ENCODE data around the gene RPS6KA1. TPM values are rescaled to one million over a fixed set of nuclear protein-coding genes. Genes with fewer than 3 reads are reported as not detected.

RPS6KA1 gene
- total and polyA plus RNA-seq, 10 of the 15 experiments (the other 5 are each of a cell fraction or from before 2014, with no cell fraction given): 5.0 to 136 (median 91.5) TPM

GRCh38 chr1:26541816-26542711, 12.5 kb downstream of the RPS6KA1 start (continued):
- TF ChIP-seq SMAD1 (IDR thresholded peaks at IDR 0.05; ENCODE audit: low read depth, partially characterized antibody): no peak
- no peak for TF ChIP-seq CBX5 (IDR thresholded peaks at IDR 0.05; ENCODE audit: low read depth)
- TF ChIP-seq NFYA (IDR thresholded peaks at IDR 0.05; ENCODE audit: borderline replicate concordance, low read depth, low read length): no peak
- TF ChIP-seq, protein P1, sequence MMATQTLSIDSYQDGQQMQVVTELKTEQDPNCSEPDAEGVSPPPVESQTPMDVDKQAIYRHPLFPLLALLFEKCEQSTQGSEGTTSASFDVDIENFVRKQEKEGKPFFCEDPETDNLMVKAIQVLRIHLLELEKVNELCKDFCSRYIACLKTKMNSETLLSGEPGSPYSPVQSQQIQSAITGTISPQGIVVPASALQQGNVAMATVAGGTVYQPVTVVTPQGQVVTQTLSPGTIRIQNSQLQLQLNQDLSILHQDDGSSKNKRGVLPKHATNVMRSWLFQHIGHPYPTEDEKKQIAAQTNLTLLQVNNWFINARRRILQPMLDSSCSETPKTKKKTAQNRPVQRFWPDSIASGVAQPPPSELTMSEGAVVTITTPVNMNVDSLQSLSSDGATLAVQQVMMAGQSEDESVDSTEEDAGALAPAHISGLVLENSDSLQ (IDR thresholded peaks at IDR 0.05): peak; percentile 78
- TF ChIP-seq SMC3 (IDR thresholded peaks at IDR 0.05; ENCODE audit: borderline replicate concordance, low read length): peak; percentile 30; the same call in 1 of the 2 replicates
- no peak for TF ChIP-seq CREB1 (IDR thresholded peaks at IDR 0.05; ENCODE audit: low read depth)
- TF ChIP-seq, protein P2, sequence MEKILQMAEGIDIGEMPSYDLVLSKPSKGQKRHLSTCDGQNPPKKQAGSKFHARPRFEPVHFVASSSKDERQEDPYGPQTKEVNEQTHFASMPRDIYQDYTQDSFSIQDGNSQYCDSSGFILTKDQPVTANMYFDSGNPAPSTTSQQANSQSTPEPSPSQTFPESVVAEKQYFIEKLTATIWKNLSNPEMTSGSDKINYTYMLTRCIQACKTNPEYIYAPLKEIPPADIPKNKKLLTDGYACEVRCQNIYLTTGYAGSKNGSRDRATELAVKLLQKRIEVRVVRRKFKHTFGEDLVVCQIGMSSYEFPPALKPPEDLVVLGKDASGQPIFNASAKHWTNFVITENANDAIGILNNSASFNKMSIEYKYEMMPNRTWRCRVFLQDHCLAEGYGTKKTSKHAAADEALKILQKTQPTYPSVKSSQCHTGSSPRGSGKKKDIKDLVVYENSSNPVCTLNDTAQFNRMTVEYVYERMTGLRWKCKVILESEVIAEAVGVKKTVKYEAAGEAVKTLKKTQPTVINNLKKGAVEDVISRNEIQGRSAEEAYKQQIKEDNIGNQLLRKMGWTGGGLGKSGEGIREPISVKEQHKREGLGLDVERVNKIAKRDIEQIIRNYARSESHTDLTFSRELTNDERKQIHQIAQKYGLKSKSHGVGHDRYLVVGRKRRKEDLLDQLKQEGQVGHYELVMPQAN (conservative IDR thresholded peaks at IDR 0.05): no peak; the same call in 1 of the 2 replicates
- TF ChIP-seq, protein P3, sequence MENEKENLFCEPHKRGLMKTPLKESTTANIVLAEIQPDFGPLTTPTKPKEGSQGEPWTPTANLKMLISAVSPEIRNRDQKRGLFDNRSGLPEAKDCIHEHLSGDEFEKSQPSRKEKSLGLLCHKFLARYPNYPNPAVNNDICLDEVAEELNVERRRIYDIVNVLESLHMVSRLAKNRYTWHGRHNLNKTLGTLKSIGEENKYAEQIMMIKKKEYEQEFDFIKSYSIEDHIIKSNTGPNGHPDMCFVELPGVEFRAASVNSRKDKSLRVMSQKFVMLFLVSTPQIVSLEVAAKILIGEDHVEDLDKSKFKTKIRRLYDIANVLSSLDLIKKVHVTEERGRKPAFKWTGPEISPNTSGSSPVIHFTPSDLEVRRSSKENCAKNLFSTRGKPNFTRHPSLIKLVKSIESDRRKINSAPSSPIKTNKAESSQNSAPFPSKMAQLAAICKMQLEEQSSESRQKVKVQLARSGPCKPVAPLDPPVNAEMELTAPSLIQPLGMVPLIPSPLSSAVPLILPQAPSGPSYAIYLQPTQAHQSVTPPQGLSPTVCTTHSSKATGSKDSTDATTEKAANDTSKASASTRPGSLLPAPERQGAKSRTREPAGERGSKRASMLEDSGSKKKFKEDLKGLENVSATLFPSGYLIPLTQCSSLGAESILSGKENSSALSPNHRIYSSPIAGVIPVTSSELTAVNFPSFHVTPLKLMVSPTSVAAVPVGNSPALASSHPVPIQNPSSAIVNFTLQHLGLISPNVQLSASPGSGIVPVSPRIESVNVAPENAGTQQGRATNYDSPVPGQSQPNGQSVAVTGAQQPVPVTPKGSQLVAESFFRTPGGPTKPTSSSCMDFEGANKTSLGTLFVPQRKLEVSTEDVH (IDR thresholded peaks at IDR 0.05; ENCODE audit: low read depth, partially characterized antibody): no peak
- TF ChIP-seq, protein P4, sequence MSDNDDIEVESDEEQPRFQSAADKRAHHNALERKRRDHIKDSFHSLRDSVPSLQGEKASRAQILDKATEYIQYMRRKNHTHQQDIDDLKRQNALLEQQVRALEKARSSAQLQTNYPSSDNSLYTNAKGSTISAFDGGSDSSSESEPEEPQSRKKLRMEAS (IDR thresholded peaks at IDR 0.05; ENCODE audit: low read depth, low read length): no peak; the same call in 1 of the 2 replicates
- no peak for TF ChIP-seq ZNF622 (IDR thresholded peaks at IDR 0.05)
- TF ChIP-seq HDGF (IDR thresholded peaks at IDR 0.05): peak; percentile 92; the same call in 1 of the 2 replicates
- TF ChIP-seq, protein P5, sequence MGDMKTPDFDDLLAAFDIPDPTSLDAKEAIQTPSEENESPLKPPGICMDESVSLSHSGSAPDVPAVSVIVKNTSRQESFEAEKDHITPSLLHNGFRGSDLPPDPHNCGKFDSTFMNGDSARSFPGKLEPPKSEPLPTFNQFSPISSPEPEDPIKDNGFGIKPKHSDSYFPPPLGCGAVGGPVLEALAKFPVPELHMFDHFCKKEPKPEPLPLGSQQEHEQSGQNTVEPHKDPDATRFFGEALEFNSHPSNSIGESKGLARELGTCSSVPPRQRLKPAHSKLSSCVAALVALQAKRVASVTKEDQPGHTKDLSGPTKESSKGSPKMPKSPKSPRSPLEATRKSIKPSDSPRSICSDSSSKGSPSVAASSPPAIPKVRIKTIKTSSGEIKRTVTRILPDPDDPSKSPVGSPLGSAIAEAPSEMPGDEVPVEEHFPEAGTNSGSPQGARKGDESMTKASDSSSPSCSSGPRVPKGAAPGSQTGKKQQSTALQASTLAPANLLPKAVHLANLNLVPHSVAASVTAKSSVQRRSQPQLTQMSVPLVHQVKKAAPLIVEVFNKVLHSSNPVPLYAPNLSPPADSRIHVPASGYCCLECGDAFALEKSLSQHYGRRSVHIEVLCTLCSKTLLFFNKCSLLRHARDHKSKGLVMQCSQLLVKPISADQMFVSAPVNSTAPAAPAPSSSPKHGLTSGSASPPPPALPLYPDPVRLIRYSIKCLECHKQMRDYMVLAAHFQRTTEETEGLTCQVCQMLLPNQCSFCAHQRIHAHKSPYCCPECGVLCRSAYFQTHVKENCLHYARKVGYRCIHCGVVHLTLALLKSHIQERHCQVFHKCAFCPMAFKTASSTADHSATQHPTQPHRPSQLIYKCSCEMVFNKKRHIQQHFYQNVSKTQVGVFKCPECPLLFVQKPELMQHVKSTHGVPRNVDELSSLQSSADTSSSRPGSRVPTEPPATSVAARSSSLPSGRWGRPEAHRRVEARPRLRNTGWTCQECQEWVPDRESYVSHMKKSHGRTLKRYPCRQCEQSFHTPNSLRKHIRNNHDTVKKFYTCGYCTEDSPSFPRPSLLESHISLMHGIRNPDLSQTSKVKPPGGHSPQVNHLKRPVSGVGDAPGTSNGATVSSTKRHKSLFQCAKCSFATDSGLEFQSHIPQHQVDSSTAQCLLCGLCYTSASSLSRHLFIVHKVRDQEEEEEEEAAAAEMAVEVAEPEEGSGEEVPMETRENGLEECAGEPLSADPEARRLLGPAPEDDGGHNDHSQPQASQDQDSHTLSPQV (IDR thresholded peaks at IDR 0.05): no peak
- TF ChIP-seq, protein P6, sequence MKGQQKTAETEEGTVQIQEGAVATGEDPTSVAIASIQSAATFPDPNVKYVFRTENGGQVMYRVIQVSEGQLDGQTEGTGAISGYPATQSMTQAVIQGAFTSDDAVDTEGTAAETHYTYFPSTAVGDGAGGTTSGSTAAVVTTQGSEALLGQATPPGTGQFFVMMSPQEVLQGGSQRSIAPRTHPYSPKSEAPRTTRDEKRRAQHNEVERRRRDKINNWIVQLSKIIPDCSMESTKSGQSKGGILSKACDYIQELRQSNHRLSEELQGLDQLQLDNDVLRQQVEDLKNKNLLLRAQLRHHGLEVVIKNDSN (IDR thresholded peaks at IDR 0.05; ENCODE audit: borderline replicate concordance, extremely low read length, insufficient read depth, low read depth, low read length): no peak
- no peak for TF ChIP-seq ASH2L (IDR thresholded peaks at IDR 0.05; ENCODE audit: borderline replicate concordance, low read depth)
- TF ChIP-seq NR2C2 (IDR thresholded peaks at IDR 0.05; ENCODE audit: borderline replicate concordance, control insufficient read depth, insufficient read length, low read depth): no peak
- TF ChIP-seq BHLHE40 (IDR thresholded peaks at IDR 0.05; ENCODE audit: borderline replicate concordance in 1 of 2, low read depth in 2 of 2, low read length in 1 of 2): peak; percentile 53 to 75
